Islet precursor cell (in vitro differentiated cells): ENCODE measurements around the gene SHB.

Experiments used
- DNase-seq: peaks from one replicate; pipeline ENCODE4 v3.0.0-alpha.2; 2018

SHB gene

GRCh38 chr9:37946971-37947370, 122.1 kb downstream of the SHB start:
- no peak for DNase-seq

- DNase-seq, result no peak
Observed at GRCh38 chr9:37946041-37946440, 123.0 kb downstream of the SHB start.

- DNase-seq, result peak; percentile 92
Observed at GRCh38 chr9:37944671-37945481, 124.2 kb downstream of the SHB start.

GRCh38 chr9:37944266-37944650, 124.8 kb downstream of the SHB start:
- no peak for DNase-seq

GRCh38 chr9:37943345-37944265, 125.4 kb downstream of the SHB start:
- DNase-seq, result peak; percentile 91

GRCh38 chr9:37942621-37943344, 126.2 kb downstream of the SHB start:
- peak; percentile 76 for DNase-seq

GRCh38 chr9:37941253-37941652, 127.8 kb downstream of the SHB start:
- DNase-seq, result no peak

GRCh38 chr9:37939575-37940095, 129.4 kb downstream of the SHB start:
- no peak for DNase-seq

GRCh38 chr9:37938121-37938891, 130.7 kb downstream of the SHB start:
- peak; percentile 98 for DNase-seq

GRCh38 chr9:37937366-37937765, 131.7 kb downstream of the SHB start:
- DNase-seq, result no peak

GRCh38 chr9:37936965-37937364, 132.1 kb downstream of the SHB start:
- peak; percentile 95 for DNase-seq

- DNase-seq, result no peak
Observed at GRCh38 chr9:37936376-37936775, 132.7 kb downstream of the SHB start.

- no peak for DNase-seq
Observed at GRCh38 chr9:37935096-37935495, 133.9 kb downstream of the SHB start.

GRCh38 chr9:37931592-37931991, 137.4 kb downstream of the SHB start:
- no peak for DNase-seq

GRCh38 chr9:37929441-37929895, 139.6 kb downstream of the SHB start:
- DNase-seq, result no peak

- DNase-seq, result no peak
Observed at GRCh38 chr9:37928552-37929430, 140.2 kb downstream of the SHB start.

GRCh38 chr9:37927601-37928551, 141.2 kb downstream of the SHB start:
- DNase-seq, result no peak

- no peak for DNase-seq
Observed at GRCh38 chr9:37927132-37927531, 141.9 kb downstream of the SHB start.

- DNase-seq, result no peak
Observed at GRCh38 chr9:37926737-37927118, 142.3 kb downstream of the SHB start.
